ENCODE results near the gene WFDC6. TPM values are rescaled to one million over a fixed set of nuclear protein-coding genes. Genes with fewer than 3 reads are reported as not detected.

The WFDC6 gene
- total and polyA plus RNA-seq, 9 donors: not detected

GRCh38 chr20:45506398-45506797 is 32.9 kb downstream of the WFDC6 start:
- intact Hi-C loops (cut with DNase I): no loop called here
- H3K36me3 ChIP-seq: no peaks in the 10 kb centered on the region
- TF ChIP-seq POLR2A (IDR thresholded peaks at IDR 0.05): no peak
- no peak for TF ChIP-seq EP300 (IDR thresholded peaks at IDR 0.05)
- TF ChIP-seq, protein P1, sequence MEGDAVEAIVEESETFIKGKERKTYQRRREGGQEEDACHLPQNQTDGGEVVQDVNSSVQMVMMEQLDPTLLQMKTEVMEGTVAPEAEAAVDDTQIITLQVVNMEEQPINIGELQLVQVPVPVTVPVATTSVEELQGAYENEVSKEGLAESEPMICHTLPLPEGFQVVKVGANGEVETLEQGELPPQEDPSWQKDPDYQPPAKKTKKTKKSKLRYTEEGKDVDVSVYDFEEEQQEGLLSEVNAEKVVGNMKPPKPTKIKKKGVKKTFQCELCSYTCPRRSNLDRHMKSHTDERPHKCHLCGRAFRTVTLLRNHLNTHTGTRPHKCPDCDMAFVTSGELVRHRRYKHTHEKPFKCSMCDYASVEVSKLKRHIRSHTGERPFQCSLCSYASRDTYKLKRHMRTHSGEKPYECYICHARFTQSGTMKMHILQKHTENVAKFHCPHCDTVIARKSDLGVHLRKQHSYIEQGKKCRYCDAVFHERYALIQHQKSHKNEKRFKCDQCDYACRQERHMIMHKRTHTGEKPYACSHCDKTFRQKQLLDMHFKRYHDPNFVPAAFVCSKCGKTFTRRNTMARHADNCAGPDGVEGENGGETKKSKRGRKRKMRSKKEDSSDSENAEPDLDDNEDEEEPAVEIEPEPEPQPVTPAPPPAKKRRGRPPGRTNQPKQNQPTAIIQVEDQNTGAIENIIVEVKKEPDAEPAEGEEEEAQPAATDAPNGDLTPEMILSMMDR (IDR thresholded peaks at IDR 0.05): no peak
- H3K27ac ChIP-seq: no peak overlapping the region
- no peaks in the 10 kb centered on the region for H3K9me3 ChIP-seq
- H3K4me1 ChIP-seq (ENCODE audit: insufficient read depth): no peaks in the 10 kb centered on the region
- H3K27me3 ChIP-seq: no peaks in the 10 kb centered on the region
- H3K4me3 ChIP-seq: no peak overlapping the region
- WGBS, 3 donors: 78 to 87% (median 84%) methylated on average over 2 of the region's 2 CpGs
- DNase-seq: no peak

DNA sequence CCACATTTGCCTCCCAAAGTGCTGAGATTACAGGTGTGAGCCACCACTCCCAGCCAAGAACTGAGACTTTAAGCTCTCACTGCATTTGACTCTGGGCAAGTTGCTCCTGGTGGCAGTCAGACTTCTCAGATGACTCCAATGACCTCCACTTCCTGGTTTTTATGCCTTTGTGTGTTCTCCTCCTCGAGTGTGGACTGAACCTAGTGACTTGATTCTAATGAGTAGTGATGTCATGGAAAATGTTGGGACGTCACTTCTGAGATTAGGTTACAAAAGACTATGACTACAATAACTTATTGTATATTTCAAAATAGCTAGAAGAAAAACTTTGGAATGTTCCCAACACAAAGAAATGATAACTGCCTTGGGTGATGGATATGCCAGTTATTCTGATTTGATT is 35.9 kb downstream of the WFDC6 start:
- intact Hi-C loops (cut with DNase I): no loop called here
- H3K27ac ChIP-seq: no peak overlapping the region
- WGBS, 3 donors: 60 to 65% (median 61%) methylated on average over 2 of the region's 2 CpGs
- no peaks in the 10 kb centered on the region for H3K36me3 ChIP-seq
- H3K9me3 ChIP-seq: no peaks in the 10 kb centered on the region
- H3K27me3 ChIP-seq: no peaks in the 10 kb centered on the region
- DNase-seq: no peak
- TF ChIP-seq, protein P1 (IDR thresholded peaks at IDR 0.05): no peak
- TF ChIP-seq EP300 (IDR thresholded peaks at IDR 0.05) (no peak), POLR2A (IDR thresholded peaks at IDR 0.05) (no peak)
- no peak overlapping the region for H3K4me3 ChIP-seq
- no peaks in the 10 kb centered on the region for H3K4me1 ChIP-seq (ENCODE audit: insufficient read depth)

DNA sequence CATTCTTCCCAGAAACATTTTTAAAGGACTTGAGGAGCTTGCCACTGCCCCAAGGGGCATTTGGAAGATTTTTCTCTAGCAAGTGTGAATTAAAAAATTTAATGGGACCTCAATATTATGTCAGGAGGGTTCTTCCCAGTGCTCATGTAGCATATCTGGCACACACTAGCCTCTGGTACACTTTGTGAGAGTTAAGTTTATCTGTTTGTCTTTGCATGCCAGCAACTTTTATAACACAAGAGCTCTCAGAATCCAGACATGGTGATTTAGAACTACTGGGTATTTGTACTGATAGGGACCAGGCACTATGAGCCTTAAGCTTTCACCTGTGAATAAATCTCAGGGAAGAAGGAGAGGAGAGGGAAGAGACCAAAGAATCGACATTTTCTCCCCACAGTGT is 36.7 kb downstream of the WFDC6 start:
- TF ChIP-seq POLR2A (IDR thresholded peaks at IDR 0.05): no peak
- no peak for TF ChIP-seq EP300 (IDR thresholded peaks at IDR 0.05)
- TF ChIP-seq, protein P1 (IDR thresholded peaks at IDR 0.05): no peak

GRCh38 chr20:45501600-45501999 is 37.7 kb downstream of the WFDC6 start:
- H3K4me3 ChIP-seq: no peak overlapping the region
- no peaks in the 10 kb centered on the region for H3K36me3 ChIP-seq
- DNase-seq: no peak
- intact Hi-C loops (cut with DNase I): no loop called here
- no peak for TF ChIP-seq EP300 (IDR thresholded peaks at IDR 0.05)
- TF ChIP-seq, protein P1 (IDR thresholded peaks at IDR 0.05): no peak
- no peak for TF ChIP-seq POLR2A (IDR thresholded peaks at IDR 0.05)
- no peaks in the 10 kb centered on the region for H3K4me1 ChIP-seq (ENCODE audit: insufficient read depth)
- no peak overlapping the region for H3K27ac ChIP-seq
- 14 to 28% (median 22%) methylated on average over 1 of the region's 1 CpG for WGBS, 3 donors
- no peaks in the 10 kb centered on the region for H3K9me3 ChIP-seq
- no peaks in the 10 kb centered on the region for H3K27me3 ChIP-seq

More for the DNA sequence above, 36.7 kb downstream of the WFDC6 start:
- intact Hi-C loops (cut with DNase I): no loop called here
- no peak for DNase-seq
- no peak overlapping the region for H3K27ac ChIP-seq
- H3K9me3 ChIP-seq: no peaks in the 10 kb centered on the region
- H3K36me3 ChIP-seq: no peaks in the 10 kb centered on the region
- H3K4me1 ChIP-seq (ENCODE audit: insufficient read depth): no peaks in the 10 kb centered on the region
- no peaks in the 10 kb centered on the region for H3K27me3 ChIP-seq
- 3 to 41% (median 32%) methylated on average over 1 of the region's 1 CpG for WGBS, 3 donors
- H3K4me3 ChIP-seq: no peak overlapping the region

Measured in ovary (tissue), 9 donors.